PC-9 (cell line): Measurements from ENCODE around the gene CEACAM20.

Experiments used
- CTCF ChIP-seq: fragments of 200-600 bp; sonication (generic); conservative IDR thresholded peaks from 2 replicates; pipeline ENCODE4 v1.6.1; 2017; ENCODE audit warnings: mixed run types, antibody characterized with exemption, mild to moderate bottlenecking, moderate library complexity
- EZH2 ChIP-seq: fragments of 200-600 bp; sonication (generic); IDR thresholded peaks from 2 replicates; pipeline ENCODE4 v1.8.0; 2017; ENCODE audit warnings: antibody characterized with exemption, low read depth

GRCh38 chr19:44572581-44572900 is 43.1 kb upstream of the CEACAM20 start:
- TF ChIP-seq CTCF: no peak
- TF ChIP-seq EZH2: no peak
